ENCODE data around the gene LATS2. TPM values are rescaled to one million over a fixed set of nuclear protein-coding genes. Genes with fewer than 3 reads are reported as not detected.
"Not testable (repeated sequence)": the region's sequence is repeated elsewhere in the genome, so short reads cannot be mapped to it uniquely, and the experiment has no call there.

Gene LATS2
- polyA plus RNA-seq, 1 donor from 2014 or later, result 0.29 TPM

DNA sequence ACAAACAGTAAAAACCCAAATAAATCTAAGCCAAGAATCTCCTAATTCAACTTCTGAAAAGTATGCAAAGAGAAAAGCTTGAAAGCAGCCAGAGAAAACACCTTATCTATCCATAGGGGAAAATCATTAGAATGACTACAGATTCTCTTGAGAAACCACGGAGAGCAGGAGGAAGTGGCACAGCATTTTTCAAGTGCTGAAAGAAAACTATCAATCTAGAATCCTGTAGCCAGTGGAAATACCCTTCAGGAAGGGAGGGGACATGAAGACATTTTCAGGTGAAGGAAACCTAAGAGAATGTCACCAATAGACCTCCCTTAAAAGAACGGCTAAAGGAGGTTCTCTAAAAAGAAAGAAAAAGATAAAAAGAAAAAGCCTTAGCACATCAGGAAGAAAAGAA, 92.6 kb downstream of the LATS2 start:
- Mint-ChIP-seq H3K4me3 (no peak overlapping the region), H3K27ac (peak overlapping the region in 1 of 3 donors; percentile 15), H3K4me1 (peaks cover 0 to 2% (median 0%) of the 10 kb centered on the region in 3 donors), H3K27me3 (peaks cover 2% of the 10 kb centered on the region), H3K9me3 (no peaks in the 10 kb centered on the region), H3K36me3 (no peaks in the 10 kb centered on the region)

DNA sequence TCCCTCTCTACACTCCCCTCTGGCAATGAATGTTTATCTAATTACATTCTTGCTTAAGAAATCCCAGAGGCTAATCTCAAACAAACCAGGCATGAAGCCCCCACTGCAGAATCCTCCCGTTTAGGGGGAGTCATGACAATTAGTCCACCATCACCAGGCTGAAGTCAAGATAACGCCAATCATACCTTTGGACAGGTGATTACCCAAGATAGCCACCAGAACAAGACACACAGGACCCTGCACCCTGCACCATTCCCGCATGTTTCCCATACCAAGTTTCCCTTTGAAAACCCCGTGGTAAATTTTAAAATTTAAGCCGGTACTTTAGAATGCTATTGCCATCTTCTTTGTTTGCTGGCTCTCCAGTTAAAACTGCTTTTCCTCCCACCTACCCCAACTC, 94.0 kb downstream of the LATS2 start:
- Mint-ChIP-seq H3K9me3 (no peaks in the 10 kb centered on the region), H3K27me3 (peaks cover 2% of the 10 kb centered on the region), H3K36me3 (no peaks in the 10 kb centered on the region), H3K27ac (no peak overlapping the region), H3K4me3 (no peak overlapping the region), H3K4me1 (peaks cover 0 to 2% (median 0%) of the 10 kb centered on the region in 3 donors)

DNA sequence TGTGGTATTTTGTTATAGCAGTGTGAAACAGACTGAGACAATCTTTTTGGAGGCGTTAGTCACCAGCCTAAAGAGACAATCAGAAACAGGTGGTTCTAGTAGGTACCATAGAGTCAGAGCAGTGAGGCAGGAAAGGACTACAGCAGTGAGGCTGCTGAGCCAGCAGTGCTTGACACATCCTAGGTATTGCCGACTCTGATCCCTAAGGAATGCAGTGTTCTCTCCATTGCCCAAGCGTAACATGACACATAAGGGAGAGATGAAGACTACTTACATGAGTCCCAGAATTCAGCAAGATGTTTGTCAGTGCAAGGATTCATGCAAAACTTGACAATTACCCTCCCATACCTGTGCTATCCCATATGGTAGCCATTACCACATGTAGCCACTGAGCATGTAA, 96.5 kb downstream of the LATS2 start:
- peaks cover 0 to 1% (median 0%) of the 10 kb centered on the region in 3 donors for H3K9me3 Mint-ChIP-seq
- no peak overlapping the region for H3K4me3 Mint-ChIP-seq
- peaks cover 8% of the 10 kb centered on the region for H3K27me3 Mint-ChIP-seq
- H3K27ac Mint-ChIP-seq, result peak overlapping the region in 1 of 3 donors; percentile 32
- H3K36me3 Mint-ChIP-seq, result no peaks in the 10 kb centered on the region
- H3K4me1 Mint-ChIP-seq, result peaks cover 0 to 2% (median 0%) of the 10 kb centered on the region in 3 donors

DNA sequence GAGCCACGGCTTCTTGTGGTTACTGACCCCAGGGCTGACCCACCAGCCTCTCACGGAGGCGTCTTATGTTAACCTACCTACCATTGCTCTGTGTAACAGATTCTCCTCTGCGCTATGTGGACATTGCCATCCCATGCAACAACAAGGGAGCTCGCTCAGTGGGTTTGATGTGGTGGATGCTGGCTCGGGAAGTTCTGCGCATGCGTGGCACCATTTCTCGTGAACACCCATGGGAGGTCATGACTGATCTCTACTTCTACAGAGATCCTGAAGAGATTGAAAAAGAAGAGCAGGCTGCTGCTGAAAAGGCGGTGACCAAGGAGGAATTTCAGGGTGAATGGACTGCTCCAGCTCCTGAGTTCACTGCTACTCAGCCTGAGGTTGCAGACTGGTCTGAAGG, 99.7 kb downstream of the LATS2 start:
- H3K27me3 Mint-ChIP-seq, result peaks cover 11% of the 10 kb centered on the region
- H3K36me3 Mint-ChIP-seq, H3K27ac Mint-ChIP-seq: not testable (repeated sequence)

DNA sequence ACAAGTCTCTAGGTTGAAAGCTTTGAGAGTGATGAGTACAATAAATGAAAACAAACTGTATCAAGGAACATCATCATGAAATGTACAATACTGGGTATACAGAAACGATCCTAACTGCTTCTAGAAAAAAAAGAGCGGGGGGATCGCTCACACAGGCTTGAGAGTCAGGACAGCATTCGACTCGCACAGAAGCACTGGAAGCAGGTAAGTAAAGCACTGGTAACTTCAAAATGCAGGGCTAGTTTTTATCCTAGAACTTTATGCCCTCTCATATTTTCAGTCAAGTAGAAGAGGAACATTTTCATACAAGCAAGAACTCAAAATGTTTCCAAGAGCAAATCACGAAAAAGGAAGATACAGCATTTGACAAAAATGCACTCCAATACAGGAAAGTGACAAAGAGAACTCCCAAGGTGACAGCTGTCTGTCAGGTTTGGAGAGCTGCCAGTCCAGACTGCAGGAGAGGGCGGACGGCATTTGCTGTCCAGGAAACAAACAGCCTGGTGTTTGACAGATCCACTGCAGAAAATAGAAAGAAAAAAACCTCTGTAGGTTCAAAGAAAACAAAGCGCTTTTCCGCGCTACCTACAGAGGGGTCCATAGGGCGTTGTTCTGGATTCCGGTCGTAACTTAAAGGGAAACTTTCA, 100.6 kb downstream of the LATS2 start:
- Mint-ChIP-seq H3K27me3 (peaks cover 13% of the 10 kb centered on the region), H3K27ac (no peak overlapping the region), H3K4me3 (no peak overlapping the region)

More for the DNA sequence above, 99.7 kb downstream of the LATS2 start:
- H3K9me3 Mint-ChIP-seq, H3K4me3 Mint-ChIP-seq, H3K4me1 Mint-ChIP-seq: not testable (repeated sequence)

DNA sequence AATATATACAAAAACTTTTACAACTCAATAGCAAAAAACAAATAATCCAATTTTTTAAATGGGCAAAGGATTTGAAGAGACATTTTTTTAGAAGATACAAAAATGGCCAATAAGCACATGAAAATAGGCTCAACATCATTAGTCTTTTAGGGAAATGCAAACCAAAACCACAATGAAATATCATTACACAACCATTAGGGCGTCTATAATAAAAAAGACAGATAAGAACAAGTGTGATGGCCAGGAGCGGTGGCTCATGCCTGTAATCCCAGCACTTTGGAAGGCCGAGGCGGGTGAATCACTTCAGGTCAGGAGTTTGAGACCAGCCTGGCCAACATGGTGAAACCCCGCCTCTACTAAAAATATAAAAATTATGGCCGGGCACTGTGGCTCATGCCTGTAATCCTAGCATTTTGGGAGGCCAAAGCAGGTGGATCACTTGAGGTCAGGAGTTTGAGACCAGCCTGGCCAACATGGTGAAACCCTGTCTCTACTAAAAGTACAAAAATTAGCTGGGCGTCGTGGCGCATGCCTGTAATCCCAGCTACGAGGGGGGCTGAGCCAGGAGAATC, 104.3 kb downstream of the LATS2 start:
- peaks cover 16% of the 10 kb centered on the region for H3K27me3 Mint-ChIP-seq
- H3K4me1 Mint-ChIP-seq, H3K4me3 Mint-ChIP-seq, H3K27ac Mint-ChIP-seq, H3K36me3 Mint-ChIP-seq, H3K9me3 Mint-ChIP-seq: not testable (repeated sequence)

More for the DNA sequence above, 100.6 kb downstream of the LATS2 start:
- Mint-ChIP-seq H3K9me3 (peaks cover 0 to 1% (median 0%) of the 10 kb centered on the region in 3 donors), H3K4me1 (no peaks in the 10 kb centered on the region), H3K36me3 (no peaks in the 10 kb centered on the region)

DNA sequence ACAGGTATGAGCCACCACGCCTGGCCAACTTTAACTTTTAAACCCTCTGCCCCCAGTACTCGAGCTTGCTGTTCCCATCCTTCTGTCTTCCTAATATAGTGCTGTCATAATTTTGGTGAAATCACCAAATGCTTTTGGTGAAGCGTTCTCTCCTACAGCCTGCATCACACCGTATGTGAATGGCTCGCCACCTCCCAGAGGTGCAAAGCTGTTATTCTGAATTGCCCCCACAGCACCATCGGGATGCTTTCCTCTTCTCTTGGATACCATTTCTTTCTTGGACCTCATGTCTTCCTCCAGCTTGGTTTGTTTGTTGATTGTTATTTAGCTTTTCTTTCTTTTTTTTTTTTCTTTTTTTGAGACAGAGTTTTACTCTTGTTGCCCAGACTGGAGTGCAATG, 105.9 kb downstream of the LATS2 start:
- Mint-ChIP-seq H3K27me3 (peaks cover 14% of the 10 kb centered on the region), H3K9me3 (no peaks in the 10 kb centered on the region), H3K36me3 (no peaks in the 10 kb centered on the region), H3K27ac (no peak overlapping the region), H3K4me1 (peaks cover 0 to 2% (median 0%) of the 10 kb centered on the region in 3 donors), H3K4me3 (peak overlapping the region in 1 of 4 donors; percentile 68)

DNA sequence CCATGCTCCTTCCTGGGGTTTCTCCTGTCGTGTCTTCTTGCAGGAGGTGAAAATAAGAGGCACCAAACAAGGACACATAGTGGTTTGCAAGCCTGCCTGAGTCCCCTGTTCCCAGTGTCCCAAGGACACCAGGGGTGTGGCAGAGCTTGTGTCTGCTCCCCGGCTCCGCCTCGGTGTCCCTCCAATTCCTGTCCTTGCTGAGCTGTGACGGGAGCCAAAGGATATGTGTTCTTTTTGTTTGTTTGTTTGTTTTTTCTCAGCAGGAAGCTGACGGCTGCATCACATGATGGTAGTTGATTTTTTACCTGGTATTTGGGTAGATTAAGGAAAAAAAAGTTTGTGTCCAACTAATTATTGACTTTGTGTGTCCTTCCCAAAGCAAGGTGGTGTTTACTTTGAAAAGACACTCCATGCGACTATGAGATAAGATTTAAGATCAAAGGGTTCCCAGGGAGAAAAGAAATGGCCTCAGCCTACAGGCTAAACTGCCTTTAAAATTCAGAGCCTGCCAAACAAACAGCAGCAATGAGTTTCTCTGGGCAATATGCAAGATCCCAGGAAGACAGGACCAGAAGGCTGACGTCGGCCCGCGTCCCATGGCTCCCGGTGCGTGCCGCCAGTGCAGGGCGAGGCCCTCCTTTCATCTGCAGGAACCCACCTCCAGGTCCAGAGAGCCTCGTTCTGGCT, 108.0 kb downstream of the LATS2 start:
- H3K4me3 Mint-ChIP-seq, result no peak overlapping the region

DNA sequence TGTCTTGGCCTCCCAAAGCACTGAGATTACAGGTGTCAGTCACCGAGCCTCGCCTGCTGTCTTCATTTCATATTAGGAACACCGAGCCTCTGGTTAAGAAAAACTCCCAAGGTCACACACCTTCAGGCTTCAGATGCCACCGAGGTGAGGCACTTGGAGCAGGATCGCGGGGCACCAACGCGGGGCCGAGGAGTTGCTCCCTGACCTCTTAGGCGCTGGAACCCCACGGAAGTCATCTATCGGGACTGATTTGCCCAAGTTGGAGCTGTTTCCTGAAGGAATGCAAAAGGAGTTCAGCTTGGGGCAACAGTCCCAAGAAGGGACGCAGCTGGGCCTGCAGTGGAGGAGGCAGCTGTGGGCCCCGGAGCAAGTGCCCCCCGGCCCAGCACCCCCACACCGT, 108.5 kb downstream of the LATS2 start:
- peaks cover 16% of the 10 kb centered on the region for H3K27me3 Mint-ChIP-seq
- H3K4me1 Mint-ChIP-seq, result peaks cover 0 to 2% (median 0%) of the 10 kb centered on the region in 3 donors
- no peaks in the 10 kb centered on the region for H3K36me3 Mint-ChIP-seq
- no peak overlapping the region for H3K27ac Mint-ChIP-seq
- no peaks in the 10 kb centered on the region for H3K9me3 Mint-ChIP-seq
- H3K4me3 Mint-ChIP-seq, result no peak overlapping the region

More for the DNA sequence above, 108.0 kb downstream of the LATS2 start:
- peaks cover 0 to 2% (median 0%) of the 10 kb centered on the region in 3 donors for H3K4me1 Mint-ChIP-seq
- H3K36me3 Mint-ChIP-seq, result no peaks in the 10 kb centered on the region
- no peaks in the 10 kb centered on the region for H3K9me3 Mint-ChIP-seq
- peaks cover 15% of the 10 kb centered on the region for H3K27me3 Mint-ChIP-seq
- H3K27ac Mint-ChIP-seq, result no peak overlapping the region

DNA sequence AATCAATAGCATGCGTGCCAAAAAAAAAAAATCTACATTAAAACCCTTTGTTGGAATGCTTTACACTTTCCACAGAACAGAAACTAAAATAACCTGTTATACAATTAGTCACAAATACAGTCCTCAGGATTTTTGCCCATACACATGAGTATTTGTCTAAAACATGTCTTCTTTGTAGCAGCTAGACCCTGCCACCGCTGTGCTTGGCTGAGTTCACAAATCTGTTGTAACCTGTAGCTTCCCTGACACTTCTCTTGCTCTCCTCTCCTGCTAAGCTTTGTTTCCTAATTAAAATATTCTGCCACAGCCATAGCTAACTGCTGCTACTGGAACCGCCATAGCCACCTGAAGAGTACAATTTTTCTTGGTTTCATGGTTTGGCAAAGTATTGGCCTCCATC, 113.4 kb downstream of the LATS2 start:
- H3K4me1 Mint-ChIP-seq, H3K9me3 Mint-ChIP-seq, H3K36me3 Mint-ChIP-seq, H3K27ac Mint-ChIP-seq: not testable (repeated sequence)
- Mint-ChIP-seq H3K27me3 (peaks cover 36% of the 10 kb centered on the region), H3K4me3 (peak overlapping the region in 1 of 4 donors; percentile 52)

DNA sequence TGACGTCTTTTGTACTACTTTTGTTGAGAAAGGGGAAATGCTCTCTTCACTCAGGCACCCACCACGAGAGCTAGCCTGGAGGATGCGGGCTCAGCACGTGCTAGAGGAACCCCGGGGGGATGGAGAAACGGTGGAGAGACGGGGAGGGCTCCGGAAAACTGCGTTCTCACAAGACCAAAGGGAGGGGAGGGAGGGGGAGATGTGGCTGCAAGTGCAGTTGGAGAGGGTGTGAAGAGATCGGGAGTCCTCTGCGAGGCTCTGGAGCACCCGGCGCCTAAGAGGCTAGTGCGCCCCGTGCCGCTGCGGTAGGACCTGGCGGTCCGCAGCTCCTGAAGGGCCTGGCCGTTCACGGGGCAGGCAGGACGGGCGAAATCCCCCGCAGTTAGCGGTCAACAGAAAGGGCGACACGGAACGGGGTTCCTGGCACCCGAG, 115.4 kb downstream of the LATS2 start:
- H3K4me1 Mint-ChIP-seq, result peaks cover 0 to 6% (median 5%) of the 10 kb centered on the region in 3 donors
- no peak overlapping the region for H3K4me3 Mint-ChIP-seq
- H3K36me3 Mint-ChIP-seq, result no peaks in the 10 kb centered on the region
- no peaks in the 10 kb centered on the region for H3K9me3 Mint-ChIP-seq
- peaks cover 34% of the 10 kb centered on the region for H3K27me3 Mint-ChIP-seq
- no peak overlapping the region for H3K27ac Mint-ChIP-seq

DNA sequence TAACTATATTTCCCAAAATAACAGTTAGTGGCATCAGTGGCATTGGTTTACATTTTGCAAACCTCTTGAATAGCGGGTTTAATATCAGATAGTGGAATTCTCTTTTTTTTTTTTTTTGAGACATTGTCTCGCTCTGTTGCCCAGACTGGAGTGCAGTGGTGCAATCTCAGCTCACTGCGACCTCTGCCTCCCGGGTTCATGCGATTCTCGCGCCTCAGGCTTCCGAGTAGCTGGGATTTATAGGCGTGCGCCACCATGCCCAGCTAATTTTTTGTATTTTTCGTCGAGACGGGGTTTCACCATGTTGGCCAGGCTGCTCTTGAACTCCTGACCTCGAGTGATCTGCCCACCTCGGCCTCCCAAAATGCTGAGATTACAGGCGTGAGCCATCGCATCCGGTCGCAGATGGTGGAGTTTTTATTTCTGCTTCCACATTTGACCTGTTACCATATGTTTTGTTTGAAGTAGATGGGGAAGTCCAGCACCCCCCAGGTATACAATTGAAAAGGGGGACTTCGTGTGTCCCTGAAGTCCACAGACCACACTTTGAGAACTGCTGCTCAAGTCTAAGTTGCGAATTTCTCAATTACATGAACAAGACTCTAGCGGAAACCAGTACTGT, 118.3 kb downstream of the LATS2 start:
- Mint-ChIP-seq H3K4me3 (no peak overlapping the region), H3K36me3 (no peaks in the 10 kb centered on the region), H3K9me3 (no peaks in the 10 kb centered on the region), H3K4me1 (peaks cover 0 to 6% (median 5%) of the 10 kb centered on the region in 3 donors), H3K27me3 (peaks cover 33% of the 10 kb centered on the region), H3K27ac (no peak overlapping the region)

DNA sequence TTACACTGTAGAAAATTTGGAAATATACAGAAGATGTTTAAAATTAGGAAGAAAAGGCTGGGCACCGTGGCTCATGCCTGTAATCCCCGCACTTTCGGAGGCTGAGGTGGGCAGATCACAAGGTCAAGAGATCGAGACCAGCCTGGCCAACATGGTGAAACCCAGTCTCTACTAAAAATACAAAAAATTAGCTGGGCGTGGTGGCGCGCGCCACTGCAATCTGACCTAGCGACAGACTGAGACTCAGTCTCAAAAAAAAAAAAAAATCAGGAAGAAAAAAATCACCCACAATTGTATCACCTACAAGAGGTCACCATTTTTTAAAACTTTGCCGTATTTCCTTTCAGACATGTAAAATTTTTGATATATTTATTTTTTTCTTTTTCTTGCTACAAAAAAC, 120.9 kb downstream of the LATS2 start:
- not testable (repeated sequence) for H3K4me1 Mint-ChIP-seq, H3K4me3 Mint-ChIP-seq, H3K9me3 Mint-ChIP-seq, H3K36me3 Mint-ChIP-seq, H3K27ac Mint-ChIP-seq
- H3K27me3 Mint-ChIP-seq, result peaks cover 22% of the 10 kb centered on the region

DNA sequence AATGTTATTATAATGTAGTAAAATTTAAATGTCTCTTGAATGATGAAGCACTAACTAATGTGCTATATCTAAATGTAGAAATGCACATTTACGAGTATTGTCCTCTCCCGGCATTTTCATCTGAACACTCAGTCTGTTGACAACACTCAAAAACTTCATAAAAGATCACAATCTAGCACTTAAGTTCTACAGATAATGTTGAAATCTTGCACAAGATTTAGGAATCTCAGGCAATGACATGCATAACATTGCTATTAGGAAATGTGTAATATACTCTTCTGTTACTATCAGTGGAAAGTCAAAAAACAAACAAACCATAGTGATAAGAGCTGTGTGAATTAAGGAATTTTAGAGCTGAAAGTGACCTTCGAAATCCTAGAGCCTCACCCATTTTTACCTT, 121.3 kb downstream of the LATS2 start:
- Mint-ChIP-seq H3K36me3 (peaks cover 1% of the 10 kb centered on the region), H3K9me3 (no peaks in the 10 kb centered on the region), H3K27ac (no peak overlapping the region), H3K4me3 (no peak overlapping the region), H3K27me3 (peaks cover 18% of the 10 kb centered on the region), H3K4me1 (peaks cover 0 to 4% (median 3%) of the 10 kb centered on the region in 3 donors)

DNA sequence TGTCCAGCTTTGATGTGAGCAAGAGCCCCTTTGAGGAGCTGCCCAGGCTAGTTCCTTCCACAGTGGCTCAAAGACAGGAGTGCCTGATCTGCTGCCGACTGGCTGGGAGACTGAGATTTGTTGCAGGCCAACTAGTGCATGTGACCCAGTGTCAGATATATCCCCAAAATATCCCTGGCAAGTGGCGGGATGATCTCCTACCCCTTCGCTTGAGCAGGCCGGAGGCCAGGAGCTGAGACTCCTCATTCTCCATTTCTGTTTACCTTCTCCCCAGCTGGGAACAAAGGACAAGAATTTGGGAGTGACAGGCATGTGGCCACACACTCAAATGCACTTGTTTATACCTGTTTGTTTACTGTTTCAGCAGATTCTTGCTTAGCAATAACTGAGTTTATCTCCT, 121.7 kb downstream of the LATS2 start:
- Mint-ChIP-seq H3K9me3 (no peaks in the 10 kb centered on the region), H3K27me3 (peaks cover 14% of the 10 kb centered on the region), H3K4me3 (no peak overlapping the region), H3K4me1 (peaks cover 0 to 4% (median 3%) of the 10 kb centered on the region in 3 donors), H3K27ac (no peak overlapping the region), H3K36me3 (peaks cover 1% of the 10 kb centered on the region)
